HUES48 (cell line): Measurements from ENCODE around the gene TMEM186.

Experiments used
- H3K27ac ChIP-seq: one replicate; pipeline ENCODE4 v1.7.0; 2013; ENCODE audit warnings: low read depth, low read length, inconsistent platforms
- H3K27me3 ChIP-seq: 2 replicates; pipeline ENCODE4 v1.6.1; 2013; ENCODE audit warnings: mild to moderate bottlenecking, low read length; ENCODE audit not compliant: control insufficient read depth, insufficient read depth
- H3K36me3 ChIP-seq: 2 replicates; pipeline ENCODE4 v1.6.1; 2013; ENCODE audit warnings: low read length; ENCODE audit not compliant: control insufficient read depth, insufficient read depth
- H3K4me1 ChIP-seq: 2 replicates; pipeline ENCODE4 v1.6.1; 2013; ENCODE audit warnings: mild to moderate bottlenecking, low read length; ENCODE audit not compliant: control insufficient read depth, insufficient read depth
- H3K4me3 ChIP-seq: 2 replicates; pipeline ENCODE4 v1.5.1; 2013; ENCODE audit warnings: mild to moderate bottlenecking, low read depth, low read length
- H3K9ac ChIP-seq: 2 replicates; pipeline ENCODE4 v1.6.1; 2013; ENCODE audit warnings: mild to moderate bottlenecking, low read depth, low read length, moderate library complexity
- H3K9me3 ChIP-seq: 2 replicates; pipeline ENCODE4 v1.6.1; 2013; ENCODE audit warnings: low read length; ENCODE audit not compliant: control insufficient read depth, insufficient read depth

Gene TMEM186

GRCh38 chr16:8831450-8831849 is 34.0 kb upstream of the TMEM186 start:
- H3K4me3 ChIP-seq, result no peak overlapping the region
- peak overlapping the region; percentile 96 for H3K27ac ChIP-seq
- H3K9me3 ChIP-seq, result no peaks in the 10 kb centered on the region
- H3K36me3 ChIP-seq, result peaks cover 26% of the 10 kb centered on the region
- H3K9ac ChIP-seq, result peak overlapping the region; percentile 69
- H3K27me3 ChIP-seq, result no peaks in the 10 kb centered on the region
- H3K4me1 ChIP-seq, result peaks cover 34% of the 10 kb centered on the region

GRCh38 chr16:8828541-8829165 is 31.2 kb upstream of the TMEM186 start:
- Histone ChIP-seq H3K27ac (peak overlapping the region; percentile 52), H3K27me3 (no peaks in the 10 kb centered on the region), H3K9ac (no peak overlapping the region), H3K4me3 (no peak overlapping the region), H3K4me1 (peaks cover 31% of the 10 kb centered on the region), H3K36me3 (peaks cover 50% of the 10 kb centered on the region), H3K9me3 (no peaks in the 10 kb centered on the region)

- Histone ChIP-seq H3K27ac (no peak overlapping the region), H3K27me3 (no peaks in the 10 kb centered on the region), H3K4me1 (peaks cover 27% of the 10 kb centered on the region), H3K4me3 (no peak overlapping the region), H3K36me3 (peaks cover 63% of the 10 kb centered on the region), H3K9me3 (no peaks in the 10 kb centered on the region), H3K9ac (no peak overlapping the region)
Observed at GRCh38 chr16:8826278-8826879, 28.9 kb upstream of the TMEM186 start.

- no peaks in the 10 kb centered on the region for H3K27me3 ChIP-seq
- peaks cover 79% of the 10 kb centered on the region for H3K36me3 ChIP-seq
- H3K9me3 ChIP-seq, result no peaks in the 10 kb centered on the region
- no peak overlapping the region for H3K4me3 ChIP-seq
- no peak overlapping the region for H3K9ac ChIP-seq
- H3K27ac ChIP-seq, result no peak overlapping the region
- peaks cover 10% of the 10 kb centered on the region; the same call in 1 of the 2 replicates for H3K4me1 ChIP-seq
Observed at GRCh38 chr16:8822403-8822802, 25.0 kb upstream of the TMEM186 start.

- H3K36me3 ChIP-seq, result peaks cover 80% of the 10 kb centered on the region
- H3K27me3 ChIP-seq, result no peaks in the 10 kb centered on the region
- no peak overlapping the region for H3K27ac ChIP-seq
- no peak overlapping the region for H3K4me3 ChIP-seq
- H3K9ac ChIP-seq, result no peak overlapping the region
- no peaks in the 10 kb centered on the region for H3K9me3 ChIP-seq
- H3K4me1 ChIP-seq, result peaks cover 10% of the 10 kb centered on the region; the same call in 1 of the 2 replicates
Observed at GRCh38 chr16:8819411-8820034, 22.1 kb upstream of the TMEM186 start.

- H3K9ac ChIP-seq, result no peak overlapping the region
- peaks cover 10% of the 10 kb centered on the region; the same call in 1 of the 2 replicates for H3K4me1 ChIP-seq
Observed at GRCh38 chr16:8818504-8819270, 21.2 kb upstream of the TMEM186 start.

GRCh38 chr16:8816967-8817655 is 19.7 kb upstream of the TMEM186 start:
- H3K9ac ChIP-seq, result no peak overlapping the region
- H3K9me3 ChIP-seq, result no peaks in the 10 kb centered on the region
- H3K4me1 ChIP-seq, result peaks cover 3% of the 10 kb centered on the region; the same call in 1 of the 2 replicates
- H3K4me3 ChIP-seq, result no peak overlapping the region
- peaks cover 84% of the 10 kb centered on the region for H3K36me3 ChIP-seq
- H3K27me3 ChIP-seq, result no peaks in the 10 kb centered on the region
- H3K27ac ChIP-seq, result no peak overlapping the region

More at GRCh38 chr16:8818504-8819270, 21.2 kb upstream of the TMEM186 start:
- peaks cover 81% of the 10 kb centered on the region for H3K36me3 ChIP-seq
- no peaks in the 10 kb centered on the region for H3K9me3 ChIP-seq
- no peaks in the 10 kb centered on the region for H3K27me3 ChIP-seq
- no peak overlapping the region for H3K4me3 ChIP-seq
- H3K27ac ChIP-seq, result no peak overlapping the region

GRCh38 chr16:8814095-8814806 is 16.8 kb upstream of the TMEM186 start:
- H3K27me3 ChIP-seq, result no peaks in the 10 kb centered on the region
- H3K27ac ChIP-seq, result no peak overlapping the region
- no peak overlapping the region for H3K9ac ChIP-seq
- no peak overlapping the region for H3K4me3 ChIP-seq
- no peaks in the 10 kb centered on the region for H3K4me1 ChIP-seq
- peaks cover 94% of the 10 kb centered on the region for H3K36me3 ChIP-seq
- no peaks in the 10 kb centered on the region for H3K9me3 ChIP-seq

GRCh38 chr16:8812162-8812843 is 14.9 kb upstream of the TMEM186 start:
- no peaks in the 10 kb centered on the region for H3K4me1 ChIP-seq
- no peak overlapping the region for H3K9ac ChIP-seq
- peaks cover 96% of the 10 kb centered on the region for H3K36me3 ChIP-seq
- no peaks in the 10 kb centered on the region for H3K9me3 ChIP-seq
- no peaks in the 10 kb centered on the region for H3K27me3 ChIP-seq
- no peak overlapping the region for H3K4me3 ChIP-seq
- no peak overlapping the region for H3K27ac ChIP-seq
